Activated CD4-positive, alpha-beta T cell treated with anti-CD3 and anti-CD28 coated beads for 24 hours (primary cell): ENCODE measurements around the gene ASB1.

Experiments
- DNase-seq, 2 donors: peaks; one replicate each; pipeline ENCODE4 v3.0.0-alpha.2; 2020; ENCODE audit warnings: low read depth in 2 of 2

Gene ASB1

DNA sequence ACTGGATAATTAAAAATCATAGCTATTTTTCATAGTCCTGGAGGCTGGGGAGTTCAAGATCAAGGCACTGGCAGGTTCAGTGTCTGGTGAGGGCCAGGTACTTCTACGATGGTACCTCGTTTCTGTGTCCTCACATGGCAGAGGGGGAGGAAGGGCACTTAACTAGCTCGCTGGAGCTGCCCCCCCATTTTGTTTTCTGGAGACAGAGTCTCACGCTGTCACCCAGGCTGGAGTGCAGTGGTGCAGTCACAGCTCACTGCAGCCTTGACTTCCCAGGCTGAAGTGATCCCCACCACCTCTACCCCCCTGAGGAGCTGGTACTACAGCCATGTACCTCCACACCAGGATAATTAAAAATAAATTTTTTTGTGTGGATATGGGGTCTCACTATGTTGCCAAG, 40.3 kb downstream of the ASB1 start:
- DNase-seq, result no peak

DNA sequence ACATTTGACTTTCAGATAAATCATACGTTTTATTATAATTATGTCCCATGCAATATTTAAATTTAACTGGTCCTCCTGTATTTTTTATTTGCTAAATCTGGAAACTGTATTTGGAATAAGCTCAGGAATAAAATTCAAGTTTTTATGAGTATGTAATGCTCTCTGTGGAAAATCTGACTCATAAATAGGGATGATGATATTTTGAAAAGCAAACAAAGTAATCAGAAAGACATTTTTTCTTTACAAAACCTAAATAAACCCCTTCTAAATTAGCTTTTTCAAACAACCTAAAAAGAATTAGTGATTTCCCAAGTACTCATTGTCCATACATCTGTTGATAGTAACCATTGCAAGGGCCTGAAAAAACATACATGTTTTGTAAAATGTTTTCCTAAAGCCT, 41.1 kb downstream of the ASB1 start:
- no peak for DNase-seq

DNA sequence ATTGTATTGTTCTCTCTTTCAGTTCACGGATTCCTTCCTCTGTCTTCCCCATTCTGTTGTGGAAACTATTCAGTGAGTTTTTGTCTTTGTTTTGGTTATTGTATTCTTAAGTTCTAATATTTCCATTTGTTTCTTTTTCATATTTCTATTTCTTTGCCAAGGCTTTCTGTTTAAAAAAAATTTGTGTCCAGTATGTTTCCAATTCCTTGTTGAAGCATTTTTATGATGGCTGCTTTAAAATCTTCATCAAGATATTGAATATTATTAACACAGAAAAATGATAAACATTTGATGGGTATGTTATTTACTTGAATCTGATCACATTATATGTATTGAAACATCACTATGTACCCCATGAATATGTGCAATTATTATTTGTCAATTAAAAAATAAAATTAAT, 42.4 kb downstream of the ASB1 start:
- no peak for DNase-seq

DNA sequence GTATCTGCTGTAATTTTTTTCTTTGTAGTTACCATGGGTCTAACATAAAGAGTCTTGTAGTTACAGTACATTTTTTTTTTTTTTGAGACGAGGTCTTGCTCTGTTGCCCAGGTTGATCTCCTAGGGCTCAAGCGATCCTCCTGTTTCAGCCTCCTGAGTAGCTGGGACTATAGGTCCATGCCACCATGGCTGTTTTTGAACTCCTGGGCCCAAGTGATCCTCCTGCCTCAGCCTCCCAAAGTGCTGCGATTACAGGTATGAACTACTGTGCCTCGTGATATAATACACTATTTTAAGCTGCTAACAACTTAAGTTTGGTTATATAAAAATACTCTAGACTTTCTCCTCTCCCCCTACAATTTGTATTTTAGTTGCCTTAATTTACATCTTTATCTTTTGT, 46.3 kb downstream of the ASB1 start:
- no peak for DNase-seq

DNA sequence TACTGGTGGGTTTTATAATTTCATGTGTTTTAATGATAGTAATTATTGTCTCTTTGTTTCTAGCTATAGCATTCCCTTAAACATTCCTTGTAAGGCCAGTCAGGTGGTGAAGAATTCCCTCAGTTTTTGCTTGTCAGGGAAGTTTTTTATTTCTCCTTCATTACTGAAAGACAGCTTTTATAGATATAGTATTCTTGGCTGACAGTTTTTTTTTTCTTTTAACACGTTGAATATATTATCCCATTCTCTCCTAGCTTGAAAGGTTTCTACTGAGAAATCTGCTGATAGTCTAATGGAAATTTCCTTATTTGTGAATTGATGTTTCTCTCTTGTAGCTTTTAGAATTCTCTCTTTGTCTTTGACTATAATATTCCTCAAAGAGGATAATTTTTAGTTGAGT, 46.8 kb downstream of the ASB1 start:
- no peak for DNase-seq

DNA sequence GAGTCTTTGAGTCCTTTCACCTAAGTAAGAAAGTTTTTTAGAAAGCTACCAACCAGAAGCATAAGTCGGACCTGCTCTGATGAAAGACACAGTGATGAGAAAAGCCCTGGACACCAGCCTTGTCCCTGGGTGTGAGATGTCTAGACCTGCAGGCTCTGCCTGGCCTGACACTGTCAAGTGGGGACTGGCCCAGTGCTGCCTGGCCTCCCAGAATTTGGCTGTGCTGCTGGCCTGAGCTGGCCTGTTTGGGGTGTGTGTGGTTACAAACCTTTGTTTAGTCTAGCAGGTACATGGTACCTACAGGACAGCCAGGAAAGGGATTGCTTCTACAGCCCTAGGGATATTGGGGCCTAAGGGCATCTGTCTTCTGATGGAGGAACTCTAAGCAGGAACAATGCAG, 48.3 kb downstream of the ASB1 start:
- DNase-seq, result no peak

DNA sequence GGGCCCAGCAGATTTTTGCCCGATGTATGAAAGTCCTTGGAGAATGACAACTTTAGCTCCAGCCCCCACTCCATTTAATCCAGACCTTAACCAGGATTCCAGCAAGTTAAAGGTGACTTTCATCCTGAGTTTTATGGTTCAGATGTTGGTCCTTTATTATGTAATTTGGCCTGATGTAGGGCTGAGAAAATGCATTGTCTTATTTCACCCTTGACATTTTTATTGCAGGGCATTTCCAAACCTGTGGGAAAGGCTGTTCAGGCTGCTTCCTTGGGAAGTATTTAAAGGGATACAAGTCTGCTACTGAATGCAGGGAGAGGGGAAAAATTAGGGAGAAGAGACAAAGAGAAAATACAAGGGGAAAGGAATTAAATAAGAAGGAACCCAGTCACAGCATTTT, 48.8 kb downstream of the ASB1 start:
- DNase-seq, result no peak

DNA sequence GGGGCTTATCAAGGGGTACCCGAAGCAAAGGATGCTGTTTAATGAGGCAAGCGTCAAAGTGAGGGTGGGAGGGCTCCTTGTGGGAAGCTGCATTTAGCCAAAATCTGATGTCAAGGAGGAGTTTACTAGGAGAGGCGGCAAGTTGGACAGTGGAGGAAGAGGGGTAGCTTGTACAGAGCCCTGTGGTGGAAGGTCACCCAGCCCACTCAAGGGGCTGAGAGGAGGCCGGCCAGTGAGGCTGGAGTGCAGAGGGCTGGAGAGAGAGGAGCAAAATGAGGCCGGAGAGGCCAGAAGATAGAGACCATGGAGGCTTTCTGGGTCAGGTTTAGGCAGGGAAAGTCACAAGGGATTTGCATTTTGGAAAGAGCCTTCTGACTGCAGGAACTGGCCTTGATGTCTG, 49.5 kb downstream of the ASB1 start:
- DNase-seq, result no peak

DNA sequence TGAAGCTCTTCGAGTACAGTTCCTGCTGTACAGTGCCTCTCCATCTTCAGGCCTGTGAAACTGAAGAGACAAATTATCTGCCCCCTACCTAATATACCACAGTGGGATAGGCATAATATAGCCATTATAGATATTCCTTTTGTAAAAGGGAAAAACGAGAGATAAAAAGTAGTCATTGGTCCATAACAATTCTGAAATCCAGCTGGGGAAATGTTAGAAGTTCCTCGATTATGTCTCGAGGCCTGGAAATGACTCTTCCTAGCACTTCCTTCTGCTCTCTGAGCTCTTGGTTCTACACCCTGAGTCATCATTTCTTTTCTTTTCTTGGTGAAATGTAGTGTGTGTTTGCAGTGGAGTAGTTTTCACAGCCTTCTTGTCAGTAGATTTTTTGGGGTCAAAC, 51.5 kb downstream of the ASB1 start:
- DNase-seq, result no peak

DNA sequence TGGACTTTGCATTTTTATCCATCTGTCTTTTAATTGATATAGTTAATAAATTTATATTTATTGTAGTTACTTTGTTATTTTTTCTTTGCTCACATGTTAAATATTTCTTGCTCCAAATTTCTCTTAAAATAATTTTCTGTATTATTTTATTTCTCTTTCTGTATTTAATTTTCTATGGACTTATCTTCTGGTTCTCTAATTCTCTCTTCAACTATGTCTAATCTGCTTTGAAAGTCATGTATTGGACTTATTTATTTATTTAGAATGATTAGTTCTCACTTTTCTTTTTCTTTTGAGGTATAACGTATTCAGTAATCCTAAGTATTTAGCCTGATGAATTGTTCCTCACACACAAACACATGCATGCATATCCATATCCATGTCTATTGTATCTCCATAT, 53.1 kb downstream of the ASB1 start:
- DNase-seq, result no peak

DNA sequence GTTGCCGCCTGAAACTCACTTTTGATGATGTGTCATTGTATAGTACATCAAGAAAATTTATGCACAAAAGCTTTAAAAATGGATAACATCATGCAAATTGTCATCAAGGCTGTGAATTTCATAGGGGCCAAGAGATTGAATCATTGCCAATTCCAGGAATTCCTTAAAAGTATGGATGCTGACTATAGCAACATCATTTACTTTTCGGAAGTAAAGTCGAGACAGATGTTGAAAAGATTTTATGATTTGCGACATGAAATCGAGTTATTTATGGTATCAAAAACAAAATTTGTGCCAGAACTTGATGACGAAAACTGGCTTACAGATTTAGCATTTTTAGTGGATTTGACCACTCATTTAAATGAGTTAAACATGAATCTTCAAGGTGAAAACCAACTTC, 56.3 kb downstream of the ASB1 start:
- no peak for DNase-seq

DNA sequence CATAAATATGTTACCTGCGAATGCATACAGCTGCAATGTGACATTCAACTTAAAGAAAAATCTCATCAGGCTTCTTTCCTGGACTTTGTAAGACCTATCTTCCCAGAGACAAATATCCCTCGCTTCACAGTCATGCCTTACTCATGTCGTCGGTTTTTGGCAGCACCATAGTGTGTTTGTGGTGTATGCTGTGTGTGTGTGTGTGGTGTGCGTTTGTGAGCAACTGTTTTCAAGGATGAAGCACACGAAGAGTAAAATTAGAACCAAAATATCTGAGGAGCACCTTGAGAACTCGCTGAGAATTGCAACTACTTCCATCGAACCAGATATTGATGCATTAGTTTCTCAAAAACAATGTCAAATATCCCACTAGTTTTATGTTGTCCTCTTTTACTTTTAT, 56.9 kb downstream of the ASB1 start:
- DNase-seq, result no peak

DNA sequence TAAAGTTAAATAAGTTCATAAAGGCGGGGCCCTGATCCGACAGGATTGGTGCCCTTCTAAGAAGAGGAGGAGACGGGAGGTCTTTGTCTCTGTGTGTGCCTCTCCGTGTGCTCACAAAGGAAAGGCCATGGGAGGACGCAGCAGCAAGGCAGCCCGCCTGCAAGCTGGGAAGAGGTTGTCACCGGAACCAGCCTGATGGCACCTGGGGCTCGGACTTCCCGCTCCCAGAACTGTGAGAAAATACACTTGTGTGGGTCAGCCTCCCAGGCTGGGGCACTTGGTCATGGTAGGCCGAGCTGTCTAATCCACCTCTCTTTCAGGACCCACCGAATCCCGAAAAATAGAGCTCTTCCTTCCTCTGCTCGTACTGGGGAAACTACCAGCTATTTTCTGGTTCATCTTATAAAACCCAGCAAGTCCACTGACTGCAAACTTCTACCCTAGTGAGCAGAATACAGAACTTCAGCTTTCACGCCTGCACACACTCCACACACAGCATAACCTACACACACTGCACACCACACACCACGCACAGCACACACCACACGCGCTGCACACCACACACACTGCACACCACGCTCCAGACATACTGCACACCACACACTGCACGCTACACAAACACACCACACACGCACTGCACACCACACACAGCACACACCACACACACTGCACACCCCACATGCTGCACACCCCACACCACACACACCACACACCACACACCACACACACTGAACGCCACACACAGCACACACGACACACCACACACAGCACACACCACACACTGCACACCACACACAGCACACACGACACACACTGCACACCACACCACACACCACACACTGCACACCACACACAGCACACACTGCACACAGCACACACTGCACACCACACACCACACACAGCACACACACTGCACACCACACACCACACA, 58.1 kb downstream of the ASB1 start:
- DNase-seq, result no peak

DNA sequence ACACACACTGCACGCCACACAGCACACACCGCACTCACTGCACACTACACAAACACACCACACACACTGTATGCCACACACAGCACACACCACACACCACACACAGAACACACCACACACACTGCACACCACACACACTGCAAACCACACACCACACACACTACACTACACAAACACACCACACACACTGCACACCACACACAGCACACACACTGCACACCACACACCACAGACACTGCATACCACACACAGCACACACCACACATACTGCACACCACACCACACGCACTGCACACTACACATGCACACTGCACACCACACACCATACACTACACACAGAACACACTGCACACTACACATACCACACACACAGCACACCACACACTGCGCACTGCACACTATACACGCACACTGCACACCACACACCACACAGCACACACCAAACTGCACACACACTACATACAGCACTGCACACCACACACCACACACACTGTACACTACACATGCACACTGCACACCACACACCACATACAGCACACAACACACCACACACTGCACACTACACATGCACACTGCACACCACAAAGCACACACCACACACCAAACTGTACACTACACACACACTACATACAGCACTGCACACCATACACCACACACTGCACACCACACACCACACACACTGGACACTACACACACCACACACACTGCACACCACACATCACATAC, 59.6 kb downstream of the ASB1 start:
- DNase-seq, result no peak

DNA sequence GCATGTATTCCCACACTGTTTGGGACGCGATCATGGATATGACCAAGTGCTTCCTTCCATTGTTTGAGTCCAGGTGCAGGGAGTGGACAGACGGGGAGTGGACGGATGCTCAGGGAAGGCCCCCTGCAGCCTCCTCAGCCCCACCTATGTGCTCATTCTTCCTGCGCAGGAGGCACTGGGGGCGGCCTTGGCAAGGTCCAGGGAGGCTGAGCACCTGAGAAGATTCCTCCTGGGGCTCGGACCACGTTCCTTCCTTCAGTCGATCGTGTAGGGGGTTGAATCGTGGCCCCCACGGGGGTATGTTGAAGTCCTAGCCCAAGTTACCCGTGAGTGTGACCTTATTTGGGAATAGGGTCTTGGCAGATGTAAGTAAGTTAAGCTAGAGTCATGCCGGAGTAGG, 60.4 kb downstream of the ASB1 start:
- DNase-seq, result no peak

DNA sequence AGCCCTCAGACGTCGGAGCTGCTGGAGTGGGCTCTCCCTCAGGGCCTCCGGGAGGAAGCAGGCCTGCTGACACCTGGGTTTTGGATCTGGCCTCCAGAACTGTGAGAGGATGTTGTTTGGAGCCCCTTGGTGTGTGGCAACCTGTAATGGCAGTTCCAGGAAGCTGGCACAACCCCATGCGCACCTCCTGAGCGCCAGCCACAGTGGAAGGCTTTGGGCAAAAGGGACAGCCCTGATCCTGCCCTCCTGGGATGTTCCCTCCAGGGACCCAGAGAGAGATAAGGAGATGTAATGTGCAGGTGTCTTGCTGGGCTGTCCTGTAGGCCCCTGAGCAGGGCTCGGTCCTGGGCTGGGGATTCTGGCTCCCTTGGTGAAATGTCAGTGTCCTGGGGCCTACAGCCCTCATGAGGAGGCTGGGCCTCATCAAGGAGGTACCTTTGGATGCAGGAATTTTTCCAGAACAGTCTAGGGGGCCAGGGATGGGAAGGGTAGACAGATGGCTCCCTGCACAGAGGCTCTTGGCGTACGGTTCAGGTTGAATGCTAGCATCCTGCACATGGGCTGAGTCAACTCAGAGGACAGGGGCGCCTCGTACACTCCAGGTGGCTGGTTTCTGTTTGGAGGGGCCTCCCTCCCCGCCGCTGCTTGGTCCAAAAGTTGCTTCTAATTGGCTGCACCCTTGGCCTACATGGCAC, 61.1 kb downstream of the ASB1 start:
- DNase-seq, result no peak

DNA sequence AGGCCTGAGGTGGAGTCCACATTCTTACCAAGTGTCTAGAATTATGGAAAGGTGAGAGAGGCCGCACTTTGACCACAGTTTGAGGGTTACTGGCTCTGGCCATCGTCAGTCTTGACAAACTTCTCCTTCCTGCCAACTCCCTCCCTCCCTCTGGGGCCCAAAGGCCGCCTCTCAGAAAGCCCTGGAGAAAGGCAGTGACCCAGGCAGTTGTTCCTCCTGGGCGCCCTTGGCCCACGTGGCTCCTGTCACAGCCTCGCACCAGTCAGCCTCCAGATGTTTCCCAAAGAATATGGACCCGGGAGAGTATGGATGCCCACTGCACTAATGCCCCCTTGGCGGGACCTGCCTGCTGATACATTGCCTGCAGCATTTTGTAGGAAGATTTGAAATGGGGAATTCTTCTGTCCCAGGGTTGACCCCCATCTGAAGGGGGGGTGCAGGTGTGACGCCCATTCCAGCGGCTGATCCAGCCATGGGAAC, 61.7 kb downstream of the ASB1 start:
- no peak for DNase-seq

DNA sequence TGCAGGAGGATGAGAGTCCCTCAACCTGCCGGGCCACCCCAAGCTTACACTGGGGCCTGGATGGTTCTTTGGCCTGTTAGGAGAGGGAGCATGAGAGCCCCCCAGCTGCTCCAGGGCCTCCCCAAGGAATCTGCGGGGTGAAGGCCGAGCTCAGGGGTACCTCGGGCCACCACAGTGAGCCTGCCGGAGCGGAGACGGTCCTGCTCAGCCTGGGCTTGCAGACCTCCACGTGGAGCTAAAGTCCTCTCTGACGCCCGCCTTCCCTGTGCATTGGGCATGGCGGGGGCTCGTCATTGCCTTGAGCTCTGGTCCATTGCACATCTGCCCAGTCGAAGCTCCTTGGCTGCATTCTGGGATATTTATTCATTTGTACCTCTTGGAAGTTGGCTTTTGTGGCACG, 62.7 kb downstream of the ASB1 start:
- no peak for DNase-seq

DNA sequence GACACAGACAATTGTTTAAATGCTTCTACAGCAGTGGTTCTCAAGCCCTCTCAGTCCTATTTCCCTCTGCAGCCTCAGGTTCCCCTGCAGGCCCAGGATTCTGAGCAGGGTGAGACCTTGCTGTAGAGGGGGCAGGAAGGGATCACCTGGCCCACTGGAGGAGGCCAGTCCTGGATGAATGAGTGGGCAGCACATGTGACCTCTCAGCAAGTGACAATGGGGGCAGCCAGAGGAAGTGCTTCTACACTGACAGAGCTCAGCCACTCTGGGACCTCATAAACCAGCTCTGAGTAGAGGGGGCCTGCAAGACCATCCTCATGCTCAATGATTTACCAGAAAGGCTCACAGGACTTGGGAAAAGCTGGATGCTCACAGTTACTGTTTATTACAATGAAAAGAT, 63.2 kb downstream of the ASB1 start:
- no peak for DNase-seq

DNA sequence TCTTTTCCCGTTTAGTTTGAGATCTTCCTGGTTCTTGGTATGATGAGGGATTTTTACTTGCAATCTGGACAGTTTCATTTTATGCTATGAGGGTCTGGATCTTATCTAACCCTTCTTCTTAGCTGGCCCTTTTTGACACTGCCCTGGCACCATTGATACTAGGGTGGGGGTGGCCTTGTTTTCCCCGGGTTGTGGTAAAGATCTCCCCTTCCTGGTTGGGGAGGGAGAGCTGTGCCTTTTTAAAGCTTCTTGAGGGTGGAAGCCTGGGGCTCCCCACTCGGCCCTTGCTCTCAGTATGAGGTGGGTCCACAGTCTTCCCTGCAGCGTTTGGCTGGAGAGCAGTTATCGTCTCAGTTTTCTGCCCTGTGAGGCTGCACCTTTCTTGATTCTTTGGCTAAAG, 66.1 kb downstream of the ASB1 start:
- DNase-seq, result no peak

DNA sequence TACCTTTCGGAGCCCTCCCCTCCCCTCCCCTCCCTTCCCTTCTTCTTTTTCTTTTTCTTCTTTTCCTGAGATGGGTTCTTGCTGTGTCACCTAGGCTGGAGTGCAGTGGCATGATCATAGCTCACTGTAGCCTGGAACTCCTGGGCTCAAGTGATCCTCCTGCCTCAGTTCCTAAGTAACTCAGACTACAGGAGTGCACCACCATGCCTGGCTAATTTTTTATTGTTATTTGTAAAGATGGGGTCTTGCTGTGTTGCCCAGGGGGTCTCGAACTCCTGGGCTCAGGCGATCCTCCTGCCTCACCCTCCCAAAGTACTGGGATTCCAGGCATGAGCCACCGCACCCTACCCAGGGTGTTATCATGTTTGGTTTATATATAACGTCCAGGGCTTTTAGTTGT, 66.7 kb downstream of the ASB1 start:
- DNase-seq, result no peak

DNA sequence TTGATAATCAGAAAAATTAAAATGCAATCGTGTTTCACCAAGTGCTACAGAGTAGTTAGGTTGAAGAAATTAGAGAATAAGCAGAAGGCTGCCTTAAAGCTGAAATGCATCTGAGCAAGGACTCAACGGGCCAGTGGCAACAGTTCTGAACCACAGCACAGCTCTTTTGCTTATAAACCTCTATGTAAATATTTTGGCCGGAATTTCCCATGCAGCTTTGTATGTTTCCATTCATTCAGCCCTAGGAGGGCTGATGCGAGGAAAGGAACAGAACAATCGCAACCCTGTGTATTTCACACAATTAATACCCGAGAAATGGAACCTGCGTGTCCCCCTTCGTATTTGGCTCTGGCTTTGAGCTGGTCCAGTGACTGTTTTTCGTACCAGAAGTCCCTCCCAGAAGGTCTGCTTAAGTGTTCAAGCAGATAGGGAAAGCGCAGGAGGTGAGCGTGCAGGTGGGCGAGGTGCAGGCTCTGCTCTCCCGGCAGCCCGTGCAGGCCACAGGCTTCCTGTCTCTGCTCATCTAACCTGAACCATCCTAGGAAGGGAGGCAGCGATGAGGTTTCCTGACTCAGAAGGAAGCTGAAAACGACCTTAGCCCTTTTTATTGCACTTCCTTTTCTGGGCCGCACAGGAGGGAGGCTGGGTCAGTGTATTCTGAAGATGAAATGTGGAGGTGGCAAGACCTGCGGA, 67.3 kb downstream of the ASB1 start:
- peak in 1 of 2 donors; percentile 4 for DNase-seq
